HG02610 (cell line): ENCODE data around the gene KRT17.
"Not testable (repeated sequence)": the region's sequence is repeated elsewhere in the genome, so short reads cannot be mapped to it uniquely, and the experiment has no call there.

Experiments used
- ATAC-seq: cut with Tn5 transposase; IDR thresholded peaks from one replicate; pipeline ENCODE4 v1.9.1; 2021; ENCODE audit warnings: mild to moderate bottlenecking, moderate library complexity; ENCODE audit not compliant: unreplicated experiment

KRT17 gene

DNA sequence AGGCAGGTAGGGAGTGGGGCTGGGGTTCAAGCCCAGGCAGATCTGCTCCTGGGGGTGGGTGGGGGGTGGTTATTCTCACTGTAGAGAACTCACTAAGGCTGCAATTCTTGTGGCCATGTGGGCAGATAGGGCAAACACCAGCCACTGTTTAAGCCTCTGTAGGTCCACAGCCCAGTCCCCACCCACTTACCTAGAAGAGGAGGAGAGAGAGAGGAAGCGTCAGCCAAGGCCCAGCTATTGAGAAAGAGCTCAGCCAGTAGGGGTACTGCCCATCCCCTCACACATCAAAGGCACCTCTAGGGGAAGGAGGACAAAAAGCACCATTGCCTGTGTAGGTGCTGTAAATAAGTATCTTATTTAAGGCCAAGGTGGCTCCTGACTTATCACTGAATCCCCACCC, 24.7 kb downstream of the KRT17 start:
- ATAC-seq = no peak

DNA sequence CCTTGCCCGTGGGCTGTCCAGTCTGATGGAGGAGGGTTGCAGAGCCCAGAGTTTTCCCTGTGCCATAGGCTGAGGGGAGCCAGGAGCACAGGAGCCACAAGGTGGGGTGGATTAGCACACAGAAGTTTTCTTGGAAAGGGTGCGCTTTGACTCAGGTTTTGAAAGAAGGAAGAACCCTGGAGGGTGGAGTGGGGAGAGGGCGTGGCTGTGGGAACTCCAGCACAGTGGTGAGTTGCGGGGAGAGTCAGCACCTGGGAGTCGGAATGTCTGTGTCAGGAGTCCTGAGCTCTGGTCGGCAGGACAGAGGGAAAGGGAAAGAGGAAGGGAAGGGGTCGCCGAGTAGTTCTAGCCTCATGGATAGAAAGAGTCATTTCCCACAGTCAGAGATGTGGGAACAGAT, 28.8 kb downstream of the KRT17 start:
- ATAC-seq = no peak

- ATAC-seq = no peak
These were observed 29.9 kb downstream of the KRT17 start for GRCh38 chr17:41594363-41594915.

DNA sequence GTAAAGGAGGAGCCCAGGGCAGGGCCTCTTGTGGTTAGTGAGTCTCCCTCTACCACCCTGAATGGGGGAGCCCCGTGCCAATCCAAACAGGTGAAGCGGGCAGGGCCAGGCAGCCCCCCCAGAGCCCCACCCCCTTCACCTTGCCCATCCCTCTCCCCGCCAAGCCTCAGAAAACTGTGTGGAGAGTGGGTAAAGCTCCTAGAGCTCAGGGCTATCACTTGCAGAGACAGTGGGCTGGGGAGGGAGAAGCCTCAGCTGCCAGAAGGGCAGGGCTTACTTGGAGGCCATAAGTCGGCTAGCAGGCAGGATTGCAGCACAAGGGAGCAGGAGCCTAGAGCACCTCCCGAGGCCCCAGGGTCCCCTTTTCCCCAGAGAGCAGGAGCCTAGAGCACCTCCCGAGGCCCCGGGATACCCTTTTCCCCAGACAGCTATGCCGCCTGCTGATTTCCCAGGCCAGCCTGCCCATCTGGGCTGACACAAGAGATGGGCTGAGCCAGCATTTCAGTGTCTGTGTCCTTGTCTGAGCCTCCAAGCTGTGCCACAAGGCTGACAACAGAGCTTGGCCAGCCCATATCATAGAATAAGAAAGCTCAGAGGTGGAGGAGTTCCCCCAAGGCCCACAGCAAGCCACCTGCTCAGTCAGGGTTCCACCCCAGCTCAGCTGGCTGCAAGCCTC, 30.9 kb downstream of the KRT17 start:
- ATAC-seq = no peak

- no peak for ATAC-seq
These were observed 31.6 kb downstream of the KRT17 start for GRCh38 chr17:41592601-41593305.

- ATAC-seq = no peak
These were observed 35.1 kb downstream of the KRT17 start for GRCh38 chr17:41589301-41589700.

DNA sequence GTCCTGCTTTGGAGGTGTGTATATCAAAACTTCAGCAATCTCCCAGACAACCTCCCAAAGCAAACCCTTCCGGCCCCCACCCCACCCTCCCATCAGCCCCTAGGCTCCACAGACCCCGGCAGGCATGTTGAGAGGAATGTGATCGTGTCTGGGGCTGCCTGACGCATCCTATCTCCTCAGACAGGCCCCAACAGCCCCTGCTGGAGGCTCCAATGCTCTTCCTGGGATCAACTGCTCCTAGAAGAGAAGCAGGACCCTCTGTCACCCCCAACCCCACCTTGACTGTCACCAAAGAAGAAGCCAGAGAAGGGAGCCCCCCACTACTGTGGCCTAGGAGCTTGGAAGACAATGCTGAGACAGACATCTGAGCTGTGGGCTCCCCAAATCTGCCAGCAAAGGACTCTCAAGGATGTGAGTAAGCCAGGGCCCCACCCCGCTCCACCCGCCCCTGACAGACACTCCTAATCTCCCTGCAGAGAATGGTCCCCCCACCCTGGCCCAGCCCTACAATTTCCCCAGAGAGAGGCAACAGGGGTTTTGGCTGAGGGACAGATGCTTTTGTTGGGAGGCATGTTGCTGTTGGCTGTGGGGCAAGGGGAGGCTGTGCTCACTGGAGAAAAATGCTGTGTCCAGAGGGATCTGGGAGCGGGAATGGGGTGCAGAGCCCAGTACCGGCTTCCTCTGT, 36.1 kb downstream of the KRT17 start:
- no peak for ATAC-seq

- ATAC-seq = no peak
These were observed 37.4 kb downstream of the KRT17 start, which contains the start of gene KRT14 for GRCh38 chr17:41586863-41587495. TSS of gene KRT14 (minus strand) at chr17:41586895. CDS start at chr17:41586834, 61 bp downstream.

GRCh38 chr17:41585301-41586056, 38.9 kb downstream of the KRT17 start:
- no peak for ATAC-seq

DNA sequence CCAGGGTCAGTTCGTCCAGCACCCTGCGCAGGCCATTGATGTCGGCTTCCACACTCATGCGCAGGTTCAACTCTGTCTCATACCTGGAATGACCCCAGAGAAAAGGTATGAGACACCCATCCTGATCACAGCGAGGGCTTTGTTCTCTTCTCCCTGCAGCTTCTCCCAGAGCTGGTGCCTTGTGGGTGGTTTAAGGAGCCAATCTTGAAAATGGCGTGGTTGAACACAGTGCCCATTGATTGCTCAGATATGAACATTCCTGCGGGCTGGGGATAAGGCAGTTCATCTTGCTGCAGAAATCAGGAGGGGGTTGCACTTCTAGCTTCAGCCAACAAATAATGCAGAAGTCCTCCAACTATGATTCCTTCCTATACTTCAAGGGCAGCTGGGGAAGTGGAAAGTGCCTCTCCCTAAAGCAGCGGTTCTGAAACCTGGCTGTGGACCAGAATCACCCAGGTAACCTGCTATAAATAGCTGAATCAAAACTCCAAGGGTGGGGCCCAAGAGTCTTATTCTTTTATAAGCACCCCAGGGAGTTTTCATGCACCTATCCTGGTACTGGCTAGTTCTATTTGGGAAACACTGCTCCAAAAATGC, 39.9 kb downstream of the KRT17 start:
- ATAC-seq = not testable (repeated sequence)

- no peak for ATAC-seq
These were observed 40.9 kb downstream of the KRT17 start for GRCh38 chr17:41583137-41584127.

GRCh38 chr17:41582061-41582968, 42.1 kb downstream of the KRT17 start:
- not testable (repeated sequence) for ATAC-seq

GRCh38 chr17:41581366-41582060, 42.9 kb downstream of the KRT17 start:
- no peak for ATAC-seq

DNA sequence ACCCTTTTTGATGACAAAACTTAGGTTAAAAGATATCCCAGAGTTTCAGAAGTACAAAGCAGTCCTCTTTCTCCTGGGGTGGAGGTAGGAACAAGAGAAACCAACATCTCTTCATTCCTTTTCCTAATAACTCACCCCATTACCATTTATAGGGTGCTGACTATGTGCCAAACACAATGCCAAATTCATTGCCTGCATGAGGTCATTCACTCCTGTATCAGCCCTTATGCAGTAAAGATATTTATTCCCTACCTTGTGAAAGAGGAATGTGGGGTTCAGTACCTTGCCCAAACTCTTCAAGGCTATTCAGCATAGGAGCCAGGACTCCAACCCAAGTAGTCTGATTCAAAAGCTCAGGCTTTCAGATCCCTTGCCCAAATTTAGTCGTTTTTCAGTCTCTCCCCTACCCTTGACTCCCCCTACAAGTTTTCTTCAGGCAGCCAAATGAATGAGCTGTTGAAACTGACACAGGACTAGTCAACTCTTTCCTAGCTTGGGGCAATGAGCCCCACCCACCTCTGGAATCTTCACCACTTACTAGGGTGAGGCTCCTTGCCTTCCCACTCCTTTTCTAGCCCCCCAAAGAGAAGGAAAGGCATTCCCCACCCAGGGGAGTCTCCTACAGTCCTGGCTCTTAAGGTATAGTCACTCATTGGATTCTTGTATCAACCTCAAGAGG, 43.5 kb downstream of the KRT17 start:
- ATAC-seq = no peak

- ATAC-seq = no peak
These were observed 44.2 kb downstream of the KRT17 start for GRCh38 chr17:41580244-41580575.

DNA sequence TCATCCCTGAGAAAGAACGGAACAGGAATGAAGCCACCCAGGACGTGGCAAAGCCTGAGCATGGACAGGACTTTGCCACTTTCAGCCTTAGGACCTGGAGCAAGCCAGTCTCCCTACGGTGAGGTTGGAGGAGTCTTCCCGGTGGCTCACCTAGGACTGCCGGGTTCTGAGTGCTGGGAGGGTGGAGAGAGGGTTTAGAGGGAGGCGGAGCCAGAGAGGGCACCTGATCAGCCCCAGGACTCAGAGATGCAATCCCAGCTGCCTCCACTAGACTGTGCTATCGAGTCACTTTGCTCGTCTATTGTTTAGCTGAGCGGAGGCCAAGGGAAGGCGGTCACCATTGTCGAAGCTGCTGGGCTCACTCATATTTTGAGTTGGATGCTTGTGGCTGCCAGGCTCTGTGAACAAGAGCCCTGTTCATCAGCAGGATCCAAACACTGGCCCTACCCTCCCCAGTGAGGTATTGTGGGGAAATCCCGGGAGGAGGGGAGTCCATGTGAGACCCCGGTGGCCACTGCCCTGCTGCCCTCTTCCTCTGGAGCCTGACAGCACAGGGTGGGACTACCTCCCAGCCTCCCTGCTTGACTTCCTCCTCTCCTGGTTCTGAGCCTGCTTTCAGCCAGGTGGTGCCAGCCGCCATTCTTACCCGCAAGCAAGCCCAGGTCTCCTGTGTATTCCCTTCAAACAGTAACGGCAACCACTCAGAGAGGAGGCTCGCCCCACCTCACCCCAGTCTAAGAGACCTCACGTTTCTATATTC, 44.7 kb downstream of the KRT17 start:
- ATAC-seq = peak; percentile 59
